HepG2 (cell line): ENCODE results near the gene RRP8. TPM values are rescaled to one million over a fixed set of nuclear protein-coding genes. Genes with fewer than 3 reads are reported as not detected.

Experiments used
- AKAP8 ChIP-seq: sonication (generic); formaldehyde crosslinking; IDR thresholded peaks from 2 replicates; pipeline ENCODE4 v1.5.1; 2020; ENCODE audit warnings: mild to moderate bottlenecking, missing genetic modification reagents
- GLI4 ChIP-seq: sonication (generic); formaldehyde crosslinking; IDR thresholded peaks from 2 replicates; pipeline ENCODE4 v1.5.1; 2020; ENCODE audit warnings: missing genetic modification reagents, mild to moderate bottlenecking, moderate library complexity, borderline replicate concordance
- HIC2 ChIP-seq: sonication (generic); formaldehyde crosslinking; IDR thresholded peaks from 2 replicates; pipeline ENCODE4 v1.9.0; 2022; ENCODE audit warnings: low read depth, missing genetic modification reagents
- KDM2A ChIP-seq: sonication (generic); formaldehyde crosslinking; IDR thresholded peaks from 2 replicates; pipeline ENCODE4 v1.4.0; 2020; ENCODE audit warnings: low read depth, missing genetic modification reagents, borderline replicate concordance
- MAF1 ChIP-seq: sonication (generic); formaldehyde crosslinking; IDR thresholded peaks from 2 replicates; pipeline ENCODE4 v1.5.0; 2020; ENCODE audit warnings: missing genetic modification reagents, borderline replicate concordance
- MAFG ChIP-seq: sonication (generic); formaldehyde crosslinking; IDR thresholded peaks from 2 replicates; pipeline ENCODE4 v1.5.1; 2020; ENCODE audit warnings: mild to moderate bottlenecking, missing genetic modification reagents
- MXI1 ChIP-seq: IDR thresholded peaks from 3 replicates; pipeline ENCODE4 v1.6.1; 2012; ENCODE audit warnings: low read depth, low read length, inconsistent platforms, borderline replicate concordance
- NCOA5 ChIP-seq: sonication (generic); formaldehyde crosslinking; IDR thresholded peaks from 2 replicates; pipeline ENCODE4 v1.4.0; 2020; ENCODE audit warnings: missing genetic modification reagents
- NR2C2 ChIP-seq: sonication (generic); formaldehyde crosslinking; IDR thresholded peaks from 2 replicates; pipeline ENCODE4 v1.4.0; 2020; ENCODE audit warnings: missing genetic modification reagents, mild to moderate bottlenecking, moderate library complexity, borderline replicate concordance
- PTBP1 ChIP-seq: fragments of 200-400 bp; formaldehyde crosslinking; IDR thresholded peaks from 2 replicates; pipeline ENCODE4 v1.6.1; 2018; ENCODE audit warnings: low read length, low read depth; ENCODE audit not compliant: poor library complexity, severe bottlenecking
- RAD21 ChIP-seq: fragments of 450-650 bp; formaldehyde crosslinking; IDR thresholded peaks from 2 replicates; pipeline ENCODE4 v1.5.0; 2020; ENCODE audit warnings: mild to moderate bottlenecking
- SNAPC5 ChIP-seq: sonication (generic); formaldehyde crosslinking; IDR thresholded peaks from 2 replicates; pipeline ENCODE4 v1.8.1; 2023; ENCODE audit warnings: mild to moderate bottlenecking, missing genetic modification reagents, borderline replicate concordance
- SOX6 ChIP-seq, 2 experiments: fragments of 450-650 bp in 1 of 2; sonication (generic) in 1 of 2; formaldehyde crosslinking in 1 of 2; IDR thresholded peaks; 2 replicates each; pipeline versions ENCODE4 v1.4.0 to v1.6.1; 2017 to 2020; ENCODE audit warnings: antibody characterized with exemption in 1 of 2, mild to moderate bottlenecking in 1 of 2, missing genetic modification reagents in 1 of 2
- TRIM24 ChIP-seq: sonication (generic); formaldehyde crosslinking; IDR thresholded peaks from 2 replicates; pipeline ENCODE4 v1.8.0; 2022; ENCODE audit warnings: mild to moderate bottlenecking, missing genetic modification reagents
- ZBED4 ChIP-seq: sonication (generic); formaldehyde crosslinking; IDR thresholded peaks from 2 replicates; pipeline ENCODE4 v1.4.0; 2020; ENCODE audit warnings: missing genetic modification reagents, borderline replicate concordance
- ZBTB38 ChIP-seq: sonication (generic); formaldehyde crosslinking; IDR thresholded peaks from 2 replicates; pipeline ENCODE4 v1.5.1; 2020; ENCODE audit warnings: mild to moderate bottlenecking, missing genetic modification reagents
- ZNF180 ChIP-seq: sonication (generic); formaldehyde crosslinking; IDR thresholded peaks from 2 replicates; pipeline ENCODE4 v1.4.0; 2020; ENCODE audit warnings: low read depth, missing genetic modification reagents, borderline replicate concordance
- ZNF414 ChIP-seq: sonication (generic); formaldehyde crosslinking; IDR thresholded peaks from 2 replicates; pipeline ENCODE4 v1.5.0; 2020; ENCODE audit warnings: missing genetic modification reagents
- polyA plus RNA-seq, 8 experiments: library from polyadenylated mRNA; depleted of rRNA in 3 of 8; stranded (reverse) in 7 of 8; unstranded in 1 of 8; fragments of >200 nt; fragmentation: Illumina TruSeq in 4 of 8; extraction: Trizol in 4 of 8; gene quantifications; 2 replicates each; pipeline versions ENCODE4 v1.2.1 to v1.2.3, GENCODE V29; 2011 to 2016; ENCODE audit warnings: low read depth in 4 of 8, missing spikeins in 1 of 8, mixed read lengths in 1 of 8; ENCODE audit not compliant: insufficient read depth in 1 of 8
- total RNA-seq, 5 experiments: library from RNA; depleted of rRNA; stranded (reverse); fragments of >200 nt; fragmentation: Illumina TruSeq; extraction: Trizol; gene quantifications; 2 replicates each; pipeline ENCODE4 v1.2.3, GENCODE V29; 2016; ENCODE audit warnings: low read depth in 1 of 5

The RRP8 gene
- total and polyA plus RNA-seq, 2 of the 13 experiments (the other 11 are each of a cell fraction or from before 2014, with no cell fraction given) = 7.2 to 21.6 TPM

GRCh38 chr11:6598555-6598954, 4.9 kb downstream of the RRP8 start (continued):
- no peak for TF ChIP-seq NCOA5 (CRISPR knock-in tag)
- no peak for TF ChIP-seq SOX6 (IDR thresholded peaks at IDR 0.05)
- TF ChIP-seq SOX6 (CRISPR knock-in tag; IDR thresholded peaks at IDR 0.05) = peak; percentile 47
- no peak for TF ChIP-seq AKAP8 (CRISPR knock-in tag)
- TF ChIP-seq GLI4 (CRISPR knock-in tag) = no peak
- TF ChIP-seq ZNF180 (CRISPR knock-in tag) = no peak
- TF ChIP-seq MAF1 = no peak
- no peak for TF ChIP-seq NR2C2 (CRISPR knock-in tag)
- 0 out of 2 replicates have a peak, but pooled peaks have one; percentile 2 for TF ChIP-seq HIC2
- TF ChIP-seq TRIM24 (CRISPR knock-in tag) = no peak
- no peak for TF ChIP-seq KDM2A (CRISPR knock-in tag)
- TF ChIP-seq ZBTB38 (CRISPR knock-in tag) = no peak
- TF ChIP-seq SNAPC5 (CRISPR knock-in tag) = no peak
- no peak for TF ChIP-seq MAFG (CRISPR knock-in tag)
- TF ChIP-seq ZBED4 (CRISPR knock-in tag) = no peak
- TF ChIP-seq PTBP1 = no peak
- peak; percentile 12; the same call in 1 of the 3 replicates for TF ChIP-seq MXI1
- no peak for TF ChIP-seq RAD21
- TF ChIP-seq ZNF414 (CRISPR knock-in tag) = no peak
